ENCODE results near the gene IL16.

DNA sequence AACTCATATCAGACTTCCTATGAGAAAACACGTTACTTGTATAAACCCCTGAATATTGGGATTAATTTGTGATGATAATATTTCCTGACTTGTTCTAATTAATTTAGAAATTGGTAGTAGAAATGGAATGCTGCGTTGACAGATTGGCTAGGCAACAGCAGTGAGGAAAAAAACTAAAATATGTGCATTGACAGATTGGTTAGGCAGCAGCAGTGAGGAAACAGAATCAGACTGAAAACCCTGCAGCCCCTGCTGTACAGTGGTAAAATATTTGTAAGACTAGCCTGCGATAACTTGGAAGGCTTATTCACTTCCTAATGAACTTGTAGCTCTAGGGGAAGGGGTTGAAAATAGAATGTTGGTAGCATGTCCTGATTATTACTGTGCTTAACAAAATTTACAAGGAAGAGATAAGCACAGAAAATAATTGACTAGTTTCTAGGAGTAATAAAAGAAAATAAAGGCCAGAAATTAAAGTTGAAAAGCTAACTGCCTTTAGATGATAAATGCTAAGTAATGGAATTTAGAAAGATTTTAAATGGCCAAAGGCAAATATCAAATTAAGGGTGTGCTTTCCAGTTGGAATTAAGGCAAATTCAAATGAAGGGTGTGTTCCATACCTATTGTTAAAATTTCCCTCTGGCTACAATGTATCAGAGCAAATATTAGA is 29.9 kb upstream of the IL16 start:
- TF ChIP-seq, protein P1, sequence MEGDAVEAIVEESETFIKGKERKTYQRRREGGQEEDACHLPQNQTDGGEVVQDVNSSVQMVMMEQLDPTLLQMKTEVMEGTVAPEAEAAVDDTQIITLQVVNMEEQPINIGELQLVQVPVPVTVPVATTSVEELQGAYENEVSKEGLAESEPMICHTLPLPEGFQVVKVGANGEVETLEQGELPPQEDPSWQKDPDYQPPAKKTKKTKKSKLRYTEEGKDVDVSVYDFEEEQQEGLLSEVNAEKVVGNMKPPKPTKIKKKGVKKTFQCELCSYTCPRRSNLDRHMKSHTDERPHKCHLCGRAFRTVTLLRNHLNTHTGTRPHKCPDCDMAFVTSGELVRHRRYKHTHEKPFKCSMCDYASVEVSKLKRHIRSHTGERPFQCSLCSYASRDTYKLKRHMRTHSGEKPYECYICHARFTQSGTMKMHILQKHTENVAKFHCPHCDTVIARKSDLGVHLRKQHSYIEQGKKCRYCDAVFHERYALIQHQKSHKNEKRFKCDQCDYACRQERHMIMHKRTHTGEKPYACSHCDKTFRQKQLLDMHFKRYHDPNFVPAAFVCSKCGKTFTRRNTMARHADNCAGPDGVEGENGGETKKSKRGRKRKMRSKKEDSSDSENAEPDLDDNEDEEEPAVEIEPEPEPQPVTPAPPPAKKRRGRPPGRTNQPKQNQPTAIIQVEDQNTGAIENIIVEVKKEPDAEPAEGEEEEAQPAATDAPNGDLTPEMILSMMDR (optimal IDR thresholded peaks at IDR 0.05 in 1 of 3, IDR thresholded peaks at IDR 0.05 in 1 of 3, conservative IDR thresholded peaks at IDR 0.05 in 1 of 3; ENCODE audit: extremely low read depth in 1 of 3, insufficient read depth in 2 of 3, low read length in 3 of 3) = no peak
- TF ChIP-seq EZH2 (IDR thresholded peaks at IDR 0.05; ENCODE audit: low read length) = no peak

Data from keratinocyte (primary cell).